Muscle of leg (tissue), 11 donors: Measurements from ENCODE around the gene CLDN14. TPM values are rescaled to one million over a fixed set of nuclear protein-coding genes. Genes with fewer than 3 reads are reported as not detected.

Source experiments
- DNase-seq: peaks from one replicate; pipeline ENCODE4 v3.0.0; 2013
- H3K27ac ChIP-seq: one replicate; pipeline ENCODE4 v1.5.1; 2013; ENCODE audit warnings: mild to moderate bottlenecking, low read length, control low read depth
- H3K27me3 ChIP-seq: one replicate; pipeline ENCODE4 v1.6.1; 2013; ENCODE audit warnings: low read length; ENCODE audit not compliant: control insufficient read depth, insufficient read depth
- H3K36me3 ChIP-seq: one replicate; pipeline ENCODE4 v1.6.1; 2013; ENCODE audit warnings: low read length; ENCODE audit not compliant: control insufficient read depth, insufficient read depth
- H3K4me1 ChIP-seq: one replicate; pipeline ENCODE4 v1.6.1; 2013; ENCODE audit warnings: low read length; ENCODE audit not compliant: control insufficient read depth, insufficient read depth
- H3K4me3 ChIP-seq: one replicate; pipeline ENCODE4 v1.5.1; 2013; ENCODE audit warnings: low read length, control low read depth
- H3K9me3 ChIP-seq: replicated peaks from 2 replicates; pipeline ENCODE4 v1.6.1; 2013; ENCODE audit warnings: low read depth, low read length; ENCODE audit not compliant: control insufficient read depth
- WGBS: methylation state at CpG from one replicate; pipeline ENCODE4 v1.1.5; 2013; ENCODE audit warnings: missing lambda C conversion rate; ENCODE audit not compliant: insufficient coverage; 5-methylcytosine and 5-hydroxymethylcytosine counted together
- polyA plus RNA-seq, 8 donors: library from polyadenylated mRNA; unstranded; fragments of 120-200 nt; gene quantifications; one replicate each; pipeline versions ENCODE4 v1.2.1 to v1.2.3, GENCODE V29; 2013; ENCODE audit warnings: inconsistent platforms in 1 of 8, low replicate concordance in 1 of 8; ENCODE audit not compliant: insufficient read length in 8 of 8, insufficient read depth in 1 of 8
- total RNA-seq: library from RNA; stranded (reverse); fragments of 120-200 nt; gene quantifications from one replicate; pipeline ENCODE4 v1.2.4, GENCODE V29; 2013

CLDN14 gene
- total and polyA plus RNA-seq, 9 donors, result 0.18 to 8.1 (median 4.1) TPM

DNA sequence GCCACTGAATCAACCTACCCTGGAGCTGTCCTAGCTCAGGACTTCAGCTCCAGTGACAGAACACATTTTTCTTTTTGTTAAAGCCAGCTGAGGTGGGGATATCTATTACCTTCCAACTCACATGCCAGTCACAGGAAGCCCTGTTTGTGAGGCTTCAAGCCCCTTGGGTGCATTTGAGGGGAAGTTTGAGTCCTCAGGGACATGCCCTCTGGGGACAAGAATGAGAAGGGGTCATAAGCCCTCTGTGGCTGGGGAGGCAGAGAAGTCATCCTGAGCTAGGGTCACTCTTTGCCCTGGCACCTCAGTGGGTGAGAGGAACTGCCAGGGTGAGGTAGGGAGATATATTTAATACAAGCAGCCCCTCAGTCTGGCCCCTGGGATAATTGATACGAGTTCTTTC is 33.5 kb upstream of the CLDN14 start:
- no peaks in the 10 kb centered on the region for H3K9me3 ChIP-seq
- DNase-seq, result no peak
- H3K27me3 ChIP-seq, result no peaks in the 10 kb centered on the region
- peaks cover 14% of the 10 kb centered on the region for H3K4me1 ChIP-seq
- no peak overlapping the region for H3K27ac ChIP-seq
- WGBS, result no CpG with 5 or more reads among the region's 1 CpG
- H3K4me3 ChIP-seq, result no peak overlapping the region
- H3K36me3 ChIP-seq, result no peaks in the 10 kb centered on the region

- Histone ChIP-seq H3K4me1 (peaks cover 16% of the 10 kb centered on the region), H3K27me3 (no peaks in the 10 kb centered on the region), H3K9me3 (no peaks in the 10 kb centered on the region), H3K27ac (no peak overlapping the region), H3K4me3 (no peak overlapping the region), H3K36me3 (no peaks in the 10 kb centered on the region)
- DNase-seq, result no peak
- WGBS, result 100% methylated on average over 2 of the region's 5 CpGs
These were observed 33.0 kb upstream of the CLDN14 start for GRCh38 chr21:36512971-36513370.

GRCh38 chr21:36511484-36512220 is 31.7 kb upstream of the CLDN14 start:
- H3K36me3 ChIP-seq, result no peaks in the 10 kb centered on the region
- 46% methylated on average over 2 of the region's 5 CpGs for WGBS
- peak; percentile 24 for DNase-seq

GRCh38 chr21:36510911-36511310 is 31.0 kb upstream of the CLDN14 start:
- no peaks in the 10 kb centered on the region for H3K9me3 ChIP-seq
- H3K4me3 ChIP-seq, result no peak overlapping the region
- no peak overlapping the region for H3K27ac ChIP-seq
- H3K27me3 ChIP-seq, result no peaks in the 10 kb centered on the region
- 73% methylated on average over 5 of the region's 6 CpGs for WGBS
- peaks cover 16% of the 10 kb centered on the region for H3K4me1 ChIP-seq
- DNase-seq, result no peak
- no peaks in the 10 kb centered on the region for H3K36me3 ChIP-seq

More at GRCh38 chr21:36511484-36512220, 31.7 kb upstream of the CLDN14 start:
- Histone ChIP-seq H3K27me3 (no peaks in the 10 kb centered on the region), H3K4me1 (peaks cover 16% of the 10 kb centered on the region), H3K27ac (no peak overlapping the region), H3K4me3 (no peak overlapping the region), H3K9me3 (no peaks in the 10 kb centered on the region)

GRCh38 chr21:36509973-36510664 is 30.2 kb upstream of the CLDN14 start:
- Histone ChIP-seq H3K27me3 (no peaks in the 10 kb centered on the region), H3K4me3 (no peak overlapping the region), H3K27ac (no peak overlapping the region), H3K36me3 (no peaks in the 10 kb centered on the region), H3K9me3 (no peaks in the 10 kb centered on the region), H3K4me1 (peaks cover 16% of the 10 kb centered on the region)
- WGBS, result 65% methylated on average over 2 of the region's 9 CpGs
- peak; percentile 20 for DNase-seq

GRCh38 chr21:36508948-36509347 is 29.0 kb upstream of the CLDN14 start:
- Histone ChIP-seq H3K9me3 (no peaks in the 10 kb centered on the region), H3K36me3 (no peaks in the 10 kb centered on the region), H3K4me3 (no peak overlapping the region), H3K27me3 (no peaks in the 10 kb centered on the region), H3K27ac (no peak overlapping the region), H3K4me1 (peaks cover 18% of the 10 kb centered on the region)
- DNase-seq, result no peak
- WGBS, result 96% methylated on average over 5 of the region's 9 CpGs

DNA sequence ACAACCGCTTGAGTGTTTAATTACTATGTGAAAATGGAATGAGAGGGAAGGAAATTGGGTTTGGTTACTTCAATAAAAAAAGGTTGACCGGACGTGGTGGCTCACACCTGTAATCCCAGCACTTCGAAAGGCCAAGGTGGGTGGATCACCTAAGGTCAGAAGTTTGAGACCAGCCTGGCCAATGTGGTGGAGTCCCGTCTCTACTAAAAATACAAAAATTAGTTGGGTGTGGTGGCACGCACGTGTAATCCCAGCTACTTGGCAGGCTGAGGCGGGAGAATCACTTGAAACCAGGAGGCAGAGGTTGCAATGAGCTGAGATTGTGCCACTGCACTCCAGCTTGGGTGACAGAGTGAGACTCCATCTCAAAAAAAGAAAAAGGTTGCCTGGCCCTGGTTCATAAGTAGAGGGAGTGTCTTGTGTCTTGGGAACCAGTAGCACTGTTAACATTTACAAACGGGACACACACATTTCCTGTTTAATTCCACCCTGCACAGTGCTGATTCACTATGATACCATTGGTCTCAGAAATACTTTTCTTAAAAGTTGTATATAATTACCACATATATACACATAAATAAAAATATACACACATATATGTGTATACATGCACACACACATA is 27.6 kb upstream of the CLDN14 start:
- H3K9me3 ChIP-seq, result no peaks in the 10 kb centered on the region
- DNase-seq, result no peak
- H3K4me1 ChIP-seq, result peaks cover 18% of the 10 kb centered on the region
- WGBS, result 71% methylated on average over 7 of the region's 9 CpGs
- H3K4me3 ChIP-seq, result no peak overlapping the region
- no peaks in the 10 kb centered on the region for H3K36me3 ChIP-seq
- no peak overlapping the region for H3K27ac ChIP-seq
- no peaks in the 10 kb centered on the region for H3K27me3 ChIP-seq

GRCh38 chr21:36506482-36506881 is 26.6 kb upstream of the CLDN14 start:
- H3K27ac ChIP-seq, result no peak overlapping the region
- H3K9me3 ChIP-seq, result no peaks in the 10 kb centered on the region
- no peaks in the 10 kb centered on the region for H3K36me3 ChIP-seq
- 89% methylated on average over 3 of the region's 9 CpGs for WGBS
- peaks cover 18% of the 10 kb centered on the region for H3K4me1 ChIP-seq
- H3K4me3 ChIP-seq, result no peak overlapping the region
- H3K27me3 ChIP-seq, result no peaks in the 10 kb centered on the region
- DNase-seq, result no peak

DNA sequence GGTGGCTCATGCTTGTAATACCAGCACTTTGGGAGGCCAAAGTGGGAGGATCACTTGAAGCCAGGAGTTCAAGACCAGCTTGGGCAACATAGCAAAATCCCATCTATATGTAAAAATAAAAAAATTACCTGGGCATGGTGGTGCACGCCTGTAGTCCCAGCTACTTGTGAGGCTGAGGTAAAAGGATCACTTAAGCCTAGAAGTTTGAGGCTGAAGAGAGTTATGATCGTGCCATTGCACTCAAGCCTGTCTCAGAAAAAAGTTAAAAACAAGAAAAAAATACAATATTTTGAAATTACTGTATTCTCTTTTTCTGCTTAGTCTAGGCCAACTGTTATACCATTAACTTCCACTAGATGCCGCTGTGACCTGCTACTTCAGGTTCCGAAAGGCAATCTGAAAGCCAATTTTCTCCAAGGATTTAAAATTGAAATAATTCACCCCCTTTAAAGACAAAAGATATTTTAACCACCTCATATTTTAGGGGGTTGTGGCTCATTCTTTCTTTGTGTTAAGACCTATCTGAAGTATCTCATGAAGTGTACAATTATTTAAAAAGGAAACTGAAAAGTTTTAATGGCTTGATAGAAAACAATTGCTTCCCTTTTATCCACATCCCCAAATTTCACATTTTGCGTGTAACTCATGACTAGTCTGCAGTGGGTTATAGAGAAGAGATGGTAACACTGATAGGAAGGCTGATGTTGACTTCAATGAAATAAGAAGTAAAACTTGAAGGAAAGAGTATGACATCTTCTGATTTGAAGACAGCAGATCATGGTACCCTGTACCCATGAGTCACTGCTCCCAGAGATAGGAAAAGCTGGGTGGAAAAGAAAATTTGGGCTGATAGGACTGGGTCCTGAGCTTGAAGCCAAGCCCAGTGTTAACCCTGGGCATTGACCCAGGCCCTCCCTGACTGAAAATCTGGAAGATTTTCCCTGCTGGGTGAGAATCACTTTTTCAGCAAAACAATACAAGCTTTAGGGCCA is 24.4 kb upstream of the CLDN14 start:
- H3K4me1 ChIP-seq, result peaks cover 6% of the 10 kb centered on the region
- H3K36me3 ChIP-seq, result no peaks in the 10 kb centered on the region
- no CpG with 5 or more reads among the region's 5 CpGs for WGBS
- DNase-seq, result peak; percentile 66
- no peak overlapping the region for H3K27ac ChIP-seq
- peaks cover 2% of the 10 kb centered on the region for H3K27me3 ChIP-seq
- H3K4me3 ChIP-seq, result no peak overlapping the region
- no peaks in the 10 kb centered on the region for H3K9me3 ChIP-seq
